ENCODE results near the gene CHRNA5.

Gene CHRNA5

DNA sequence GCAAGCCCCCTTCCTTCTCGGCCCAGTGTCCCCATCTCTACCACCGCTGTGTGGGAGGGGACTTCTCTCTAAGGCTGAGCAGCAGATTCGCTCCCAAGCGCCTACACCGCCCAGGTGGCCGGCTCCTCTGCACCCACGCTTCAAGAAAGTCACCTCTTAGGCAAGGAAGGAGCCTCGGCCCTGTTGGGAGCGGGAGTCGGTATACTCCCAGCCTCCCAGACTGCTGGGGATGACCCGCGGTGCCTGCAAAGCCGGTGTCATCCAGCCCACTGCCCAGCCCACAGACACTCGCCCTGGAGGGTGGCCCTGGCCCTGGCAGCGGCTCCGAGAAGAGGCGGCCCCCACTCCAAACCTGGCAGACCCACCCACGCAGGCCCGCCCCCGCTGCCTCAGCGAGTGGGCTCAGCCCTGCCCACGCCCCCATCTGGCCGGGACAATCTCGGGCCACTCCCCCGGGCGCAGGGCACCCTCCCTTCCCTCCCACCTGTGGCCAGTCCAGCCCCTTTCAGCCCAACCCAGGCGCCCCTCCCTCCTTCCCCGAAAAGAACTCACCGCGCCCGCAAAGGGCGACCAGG, 75.3 kb downstream of the CHRNA5 start:
- no peak for DNase-seq

DNA sequence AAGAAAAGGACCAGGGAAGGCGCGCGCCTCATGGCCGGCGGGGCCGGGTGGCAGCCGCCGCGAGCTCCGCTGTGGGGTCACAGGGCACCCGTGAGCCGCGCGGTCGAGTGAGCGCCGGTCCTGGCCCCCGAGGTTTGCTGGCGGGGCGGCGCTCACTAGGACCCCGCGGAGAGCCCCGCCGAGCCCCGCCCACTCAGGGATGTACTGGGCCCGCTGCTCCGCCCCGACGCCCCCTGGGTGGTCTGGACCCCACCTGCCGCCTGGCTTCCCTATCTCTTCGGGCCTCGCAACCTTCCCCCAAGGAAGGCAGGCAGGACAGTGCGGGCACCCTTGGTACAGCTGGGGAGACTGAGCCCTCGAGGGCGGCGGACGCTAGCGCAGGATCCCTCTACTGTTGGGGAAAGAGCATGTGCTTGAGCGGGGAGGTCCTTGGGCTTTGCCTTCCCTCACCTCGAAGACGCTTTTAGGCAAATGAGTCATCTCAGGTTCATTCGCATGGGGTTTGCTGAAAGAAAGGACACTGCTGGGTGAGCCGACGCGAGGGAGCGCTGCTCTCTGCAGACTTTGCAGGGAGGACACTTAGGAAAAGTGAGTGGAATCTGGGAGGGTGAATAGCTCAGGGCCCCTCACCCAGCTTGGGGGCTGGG, 75.9 kb downstream of the CHRNA5 start, which contains the start of gene CHRNB4:
TSS of gene CHRNB4 (minus strand) at position 109 of the 647 bp plus-strand sequence. CDS start at position 32, 77 bp downstream.
- no peak for DNase-seq

DNA sequence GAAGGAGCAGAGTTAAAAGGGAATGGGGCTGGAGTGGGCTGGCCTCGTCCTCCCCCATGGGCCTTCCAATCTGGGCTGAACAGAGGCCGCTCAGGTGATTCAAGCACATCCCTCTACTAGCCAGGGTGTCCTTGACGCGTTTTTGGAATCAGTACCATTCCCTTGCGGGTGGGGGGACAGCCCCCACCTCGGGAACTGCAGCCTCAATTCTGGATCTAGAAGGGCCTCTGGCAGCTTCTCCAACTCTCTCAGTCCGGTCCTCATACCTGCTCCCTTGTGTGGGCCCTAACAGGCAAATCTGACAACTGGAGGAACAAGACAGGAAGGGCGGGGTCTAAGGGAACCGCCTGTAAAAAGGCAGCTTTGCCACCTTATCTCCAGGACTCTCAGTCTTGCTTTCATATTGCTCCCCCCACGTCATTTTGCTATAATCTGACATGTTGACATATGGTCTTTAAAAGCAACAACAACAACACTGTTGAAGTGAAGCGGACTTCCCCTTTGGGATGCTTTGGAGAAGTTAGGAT, 76.5 kb downstream of the CHRNA5 start:
- DNase-seq: no peak

GRCh38 chr15:78642331-78642730, 77.0 kb downstream of the CHRNA5 start:
- DNase-seq: no peak

All from CD4-positive, alpha-beta T cell treated with Interleukin-17A for 1 hour (primary cell).